CD4-positive, alpha-beta T cell (primary cell): ENCODE measurements around the gene MAN2A2. TPM values are rescaled to one million over a fixed set of nuclear protein-coding genes. Genes with fewer than 3 reads are reported as not detected.

ENCODE experiments used
- ATAC-seq: fragments of 200-7000 bp; cut with Tn5 transposase; one replicate; pipeline ENCODE4 v1.10.0; 2022; ENCODE audit warnings: mild to moderate bottlenecking; ENCODE audit not compliant: poor library complexity
- CTCF ChIA-PET: fragments of 350-600 bp; sonication (Branson Sonifier 250); formaldehyde crosslinking; loops from one replicate; lab custom pipeline; 2021; ENCODE audit warnings: antibody characterized with exemption, inconsistent platforms; lab: Charles Lee
- POLR2A ChIA-PET: fragments of 350-600 bp; sonication (Branson Sonifier 250); formaldehyde crosslinking; loops from one replicate; lab custom pipeline; 2021; ENCODE audit warnings: antibody characterized with exemption, inconsistent platforms; lab: Charles Lee
- DNase-seq, 14 experiments: peaks; one replicate each; pipeline ENCODE4 v3.0.0-alpha.2; 2013 to 2020; ENCODE audit warnings: mixed read lengths in 2 of 14
- H3K27ac ChIP-seq, 2 donors: one replicate each; pipeline versions ENCODE4 v1.5.1 to v1.7.0; 2013; ENCODE audit warnings: low read length in 2 of 2, low read depth in 1 of 2, mild to moderate bottlenecking in 1 of 2
- H3K27me3 ChIP-seq, 2 experiments: 1 replicate in 1 of 2; 2 replicates in 1 of 2; pipeline versions ENCODE4 v1.6.1 to v1.7.0; 2013; ENCODE audit warnings: low read length in 2 of 2, control low read depth in 1 of 2, mild to moderate bottlenecking in 1 of 2, moderate library complexity in 1 of 2; ENCODE audit not compliant: insufficient read depth in 2 of 2, control insufficient read depth in 1 of 2
- H3K36me3 ChIP-seq: one replicate; pipeline ENCODE4 v1.6.1; 2013; ENCODE audit warnings: low read length, control low read depth; ENCODE audit not compliant: insufficient read depth
- H3K4me1 ChIP-seq: one replicate; pipeline ENCODE4 v1.6.1; 2013; ENCODE audit warnings: low read length, control low read depth; ENCODE audit not compliant: insufficient read depth
- H3K4me3 ChIP-seq: one replicate; pipeline ENCODE4 v1.5.1; 2013; ENCODE audit warnings: mild to moderate bottlenecking, low read length, moderate library complexity
- H3K9me3 ChIP-seq, 2 experiments: 1 replicate in 1 of 2; 2 replicates in 1 of 2; pipeline versions ENCODE4 v1.6.1 to v1.7.0; 2013; ENCODE audit warnings: low read length in 2 of 2, mild to moderate bottlenecking in 2 of 2, control low read depth in 1 of 2, moderate library complexity in 1 of 2; ENCODE audit not compliant: control insufficient read depth in 1 of 2, insufficient read depth in 1 of 2
- H3K27ac Mint-ChIP-seq: one replicate; pipeline ENCODE4 v1.8.0; 2020; ENCODE audit warnings: mixed read lengths
- H3K27me3 Mint-ChIP-seq: one replicate; pipeline ENCODE4 v1.8.0; 2021; ENCODE audit warnings: mixed read lengths
- H3K36me3 Mint-ChIP-seq: one replicate; pipeline ENCODE4 v1.8.0; 2021; ENCODE audit warnings: low read depth, mixed read lengths
- H3K4me1 Mint-ChIP-seq: one replicate; pipeline ENCODE4 v1.8.0; 2021; ENCODE audit warnings: low read depth, mixed read lengths
- H3K4me3 Mint-ChIP-seq: one replicate; pipeline ENCODE4 v1.8.0; 2020; ENCODE audit warnings: mild to moderate bottlenecking, mixed read lengths
- H3K9me3 Mint-ChIP-seq: one replicate; pipeline ENCODE4 v1.8.0; 2020; ENCODE audit warnings: mixed read lengths
- intact Hi-C, 2 experiments: fragments of 100-400 bp; cut with DNase I in 1 of 2; cut with micrococcal nuclease in 1 of 2; formaldehyde crosslinking; loops; one replicate each; pipeline versions ENCODE4 v1.15.1 to v1.9.0; 2023 to 2025; cut with DNase I, micrococcal nuclease
- total RNA-seq, 174 experiments: library from RNA in 2 of 174; stranded (reverse) in 2 of 174; gene quantifications; one replicate each; pipeline ENCODE4 v1.2.3 and lab custom pipeline; 2021 to 2026
- TF ChIP-seq, protein P1 (sequence below): fragments of 200-600 bp; IDR thresholded peaks from one replicate; pipeline ENCODE4 v1.8.0; 2022; ENCODE audit warnings: antibody characterized with exemption, mild to moderate bottlenecking

Gene MAN2A2
- total RNA-seq, 2 experiments from 2014 or later = 125 to 128 TPM

DNA sequence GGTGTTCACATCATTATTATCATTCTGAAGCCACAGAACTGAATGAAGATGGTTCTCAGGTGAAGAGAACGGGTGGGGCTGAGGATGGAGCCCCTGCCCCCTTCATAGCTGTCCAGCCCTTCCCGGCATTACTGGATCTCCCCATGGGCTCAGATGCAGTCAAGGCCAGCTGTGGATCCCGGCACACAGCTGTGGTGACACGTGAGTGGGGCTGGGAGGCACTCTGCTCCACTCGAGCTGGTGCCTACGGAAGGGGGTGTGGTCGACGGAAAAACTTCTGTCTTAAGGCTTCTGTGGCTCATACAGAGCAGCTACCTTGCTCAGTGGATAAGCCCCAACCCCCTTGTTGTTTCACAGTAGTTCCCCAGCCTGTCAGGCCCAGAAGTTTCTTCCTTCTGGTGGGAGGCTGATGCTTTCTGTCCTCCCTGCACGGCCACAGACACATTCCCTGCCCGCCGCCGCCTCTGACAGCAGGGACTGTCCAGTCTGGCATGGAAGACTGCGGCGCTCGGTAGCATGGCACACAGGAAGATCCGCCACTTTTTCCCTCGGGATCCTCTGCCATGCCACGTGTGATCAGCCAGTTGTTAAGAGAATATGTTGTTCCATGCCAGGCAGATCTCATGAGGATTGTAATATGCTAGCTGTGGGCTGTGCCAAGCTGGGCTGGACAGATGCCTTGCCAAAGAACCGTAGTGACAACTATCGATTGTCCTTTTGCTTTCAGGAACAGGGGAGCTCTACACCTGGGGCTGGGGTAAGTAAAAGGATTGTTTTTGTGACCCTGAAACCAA is 57.4 kb downstream of the MAN2A2 start:
- Histone ChIP-seq H3K9me3 (no peaks in the 10 kb centered on the region), H3K36me3 (peaks cover 33% of the 10 kb centered on the region), H3K27ac (no peak overlapping the region), H3K4me3 (no peak overlapping the region), H3K4me1 (peaks cover 13% of the 10 kb centered on the region), H3K27me3 (no peaks in the 10 kb centered on the region)
- POLR2A ChIA-PET = interaction anchor here (7.7 kb wide), 1 partner anchor 27 kb away, joined by 126 read pairs; the partner anchor contains the start of genes HDDC3 and UNC45A
- intact Hi-C loops = no loop called here
- no peaks in the 10 kb centered on the region for H3K27me3 Mint-ChIP-seq
- no peak overlapping the region for H3K27ac Mint-ChIP-seq
- H3K36me3 Mint-ChIP-seq = peaks cover 36% of the 10 kb centered on the region
- peaks cover 9% of the 10 kb centered on the region for H3K4me1 Mint-ChIP-seq
- ATAC-seq (no peak), DNase-seq (no peak)
- no peak overlapping the region for H3K4me3 Mint-ChIP-seq
- TF ChIP-seq, protein P1, sequence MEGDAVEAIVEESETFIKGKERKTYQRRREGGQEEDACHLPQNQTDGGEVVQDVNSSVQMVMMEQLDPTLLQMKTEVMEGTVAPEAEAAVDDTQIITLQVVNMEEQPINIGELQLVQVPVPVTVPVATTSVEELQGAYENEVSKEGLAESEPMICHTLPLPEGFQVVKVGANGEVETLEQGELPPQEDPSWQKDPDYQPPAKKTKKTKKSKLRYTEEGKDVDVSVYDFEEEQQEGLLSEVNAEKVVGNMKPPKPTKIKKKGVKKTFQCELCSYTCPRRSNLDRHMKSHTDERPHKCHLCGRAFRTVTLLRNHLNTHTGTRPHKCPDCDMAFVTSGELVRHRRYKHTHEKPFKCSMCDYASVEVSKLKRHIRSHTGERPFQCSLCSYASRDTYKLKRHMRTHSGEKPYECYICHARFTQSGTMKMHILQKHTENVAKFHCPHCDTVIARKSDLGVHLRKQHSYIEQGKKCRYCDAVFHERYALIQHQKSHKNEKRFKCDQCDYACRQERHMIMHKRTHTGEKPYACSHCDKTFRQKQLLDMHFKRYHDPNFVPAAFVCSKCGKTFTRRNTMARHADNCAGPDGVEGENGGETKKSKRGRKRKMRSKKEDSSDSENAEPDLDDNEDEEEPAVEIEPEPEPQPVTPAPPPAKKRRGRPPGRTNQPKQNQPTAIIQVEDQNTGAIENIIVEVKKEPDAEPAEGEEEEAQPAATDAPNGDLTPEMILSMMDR = no peak
- CTCF ChIA-PET = interaction anchor here (0.9 kb wide), 1 partner anchor 25 kb away, joined by 3 read pairs; the partner anchor contains the start of gene UNC45A
- H3K9me3 Mint-ChIP-seq = no peaks in the 10 kb centered on the region

DNA sequence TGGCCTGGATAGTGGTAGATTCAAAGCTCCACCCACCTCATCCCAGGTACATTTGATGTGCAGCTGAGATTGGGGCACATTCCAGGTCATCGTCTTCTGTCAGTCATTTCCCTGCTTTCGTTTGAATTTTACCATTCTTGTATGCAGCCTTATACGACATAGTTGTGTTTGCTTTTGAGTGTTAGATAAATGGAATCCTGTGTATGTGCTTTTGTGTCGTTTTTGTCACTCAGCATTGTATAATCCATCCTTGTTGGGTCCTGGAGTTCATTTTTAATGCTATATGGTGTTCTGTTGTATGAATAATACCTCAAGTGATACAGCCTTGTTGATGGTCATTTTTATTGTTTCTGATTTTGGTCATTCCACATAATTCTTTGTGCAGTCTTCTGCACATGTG is 58.9 kb downstream of the MAN2A2 start:
- ChIA-PET CTCF (no interaction called here), POLR2A (interaction anchor here (0.6 to 1.1 kb wide), 2 partner anchors 27 to 253 kb away, joined by 3 to 4 read pairs; partner anchors contain the start of gene UNC45A)
- Histone ChIP-seq H3K4me1 (no peaks in the 10 kb centered on the region), H3K27ac (no peak overlapping the region), H3K27me3 (no peaks in the 10 kb centered on the region), H3K4me3 (no peak overlapping the region), H3K9me3 (no peaks in the 10 kb centered on the region), H3K36me3 (peaks cover 33% of the 10 kb centered on the region)
- H3K9me3 Mint-ChIP-seq = no peaks in the 10 kb centered on the region
- peaks cover 46% of the 10 kb centered on the region for H3K36me3 Mint-ChIP-seq
- no peak for ATAC-seq
- H3K4me1 Mint-ChIP-seq = no peaks in the 10 kb centered on the region
- no peaks in the 10 kb centered on the region for H3K27me3 Mint-ChIP-seq
- DNase-seq = no peak
- TF ChIP-seq, protein P1 = no peak
- H3K4me3 Mint-ChIP-seq = no peak overlapping the region
- intact Hi-C loops = no loop called here
- no peak overlapping the region for H3K27ac Mint-ChIP-seq

DNA sequence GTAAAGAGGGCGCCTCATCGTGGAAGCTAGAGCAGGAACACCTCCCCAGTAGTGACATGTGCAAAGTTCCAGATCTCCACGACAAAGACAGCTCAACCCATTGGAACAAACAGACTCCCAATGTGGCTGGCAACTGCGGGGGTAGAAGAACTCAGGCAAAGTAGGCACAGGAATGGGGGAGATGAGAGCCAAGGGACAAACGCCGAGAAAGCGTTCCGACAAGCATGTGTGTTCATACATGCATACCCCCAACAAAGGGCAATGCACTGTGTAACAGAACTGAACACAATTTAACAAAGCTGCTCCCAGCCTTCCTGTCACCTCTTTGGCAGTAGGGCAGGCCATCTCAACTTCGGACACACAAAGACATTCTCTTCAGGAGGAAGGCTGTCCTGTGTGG is 63.2 kb downstream of the MAN2A2 start:
- peaks cover 32% of the 10 kb centered on the region for H3K36me3 Mint-ChIP-seq
- POLR2A ChIA-PET = interaction anchor here (1.1 kb wide), 1 partner anchor 11 kb away, joined by 3 read pairs; the partner anchor contains the start of gene RCCD1
- H3K9me3 ChIP-seq = no peaks in the 10 kb centered on the region
- DNase-seq = no peak
- no peak overlapping the region for H3K27ac ChIP-seq
- CTCF ChIA-PET = no interaction called here
- no peak overlapping the region for H3K27ac Mint-ChIP-seq
- no peak for ATAC-seq
- TF ChIP-seq, protein P1 = no peak
- H3K4me1 ChIP-seq = no peaks in the 10 kb centered on the region
- H3K27me3 ChIP-seq = no peaks in the 10 kb centered on the region
- H3K4me3 Mint-ChIP-seq = no peak overlapping the region
- H3K9me3 Mint-ChIP-seq = no peaks in the 10 kb centered on the region
- H3K27me3 Mint-ChIP-seq = no peaks in the 10 kb centered on the region
- peaks cover 12% of the 10 kb centered on the region for H3K36me3 ChIP-seq
- H3K4me1 Mint-ChIP-seq = no peaks in the 10 kb centered on the region
- intact Hi-C loops = no loop called here
- no peak overlapping the region for H3K4me3 ChIP-seq
